GM12865 (cell line): ENCODE results near the gene SEC31B.
A peak's percentile ranks its signal among the peaks of the same experiment; 100 is the strongest.

Source experiments
- DNase-seq: peaks from one replicate; pipeline ENCODE4 v3.0.0; 2010; ENCODE audit warnings: low read depth
- H3K4me3 ChIP-seq: 2 replicates; pipeline ENCODE4 v1.5.1; 2011; ENCODE audit warnings: mild to moderate bottlenecking, low read depth, low read length, control low read depth
- TF ChIP-seq, protein P1 (sequence below): IDR thresholded peaks from 2 replicates; pipeline ENCODE4 v1.5.1; 2011; ENCODE audit warnings: low read length, control low read depth, low read depth, inconsistent platforms; ENCODE audit not compliant: insufficient read depth; ENCODE audit errors: missing control alignments

SEC31B gene

DNA sequence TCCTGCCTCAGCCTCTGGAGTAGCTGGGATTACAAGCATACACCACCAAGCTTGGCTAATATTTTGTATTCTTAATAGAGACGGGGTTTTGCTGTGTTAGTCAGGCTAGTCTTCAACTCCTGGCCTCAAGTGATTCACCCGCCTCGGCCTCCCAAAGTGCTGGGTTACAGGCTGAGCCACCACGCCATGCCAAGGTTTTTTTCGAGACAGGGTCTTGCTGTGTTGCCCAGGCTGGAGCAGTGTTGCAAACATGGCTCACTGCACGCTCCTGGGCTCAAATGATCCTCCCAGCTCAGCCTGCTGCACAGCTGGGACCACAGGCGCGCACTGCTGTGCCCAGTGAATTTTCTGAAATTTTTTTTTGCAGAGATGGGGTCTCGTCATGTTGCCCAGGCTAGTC, 3.3 kb upstream of the SEC31B start:
- DNase-seq: no peak
- TF ChIP-seq, protein P1, sequence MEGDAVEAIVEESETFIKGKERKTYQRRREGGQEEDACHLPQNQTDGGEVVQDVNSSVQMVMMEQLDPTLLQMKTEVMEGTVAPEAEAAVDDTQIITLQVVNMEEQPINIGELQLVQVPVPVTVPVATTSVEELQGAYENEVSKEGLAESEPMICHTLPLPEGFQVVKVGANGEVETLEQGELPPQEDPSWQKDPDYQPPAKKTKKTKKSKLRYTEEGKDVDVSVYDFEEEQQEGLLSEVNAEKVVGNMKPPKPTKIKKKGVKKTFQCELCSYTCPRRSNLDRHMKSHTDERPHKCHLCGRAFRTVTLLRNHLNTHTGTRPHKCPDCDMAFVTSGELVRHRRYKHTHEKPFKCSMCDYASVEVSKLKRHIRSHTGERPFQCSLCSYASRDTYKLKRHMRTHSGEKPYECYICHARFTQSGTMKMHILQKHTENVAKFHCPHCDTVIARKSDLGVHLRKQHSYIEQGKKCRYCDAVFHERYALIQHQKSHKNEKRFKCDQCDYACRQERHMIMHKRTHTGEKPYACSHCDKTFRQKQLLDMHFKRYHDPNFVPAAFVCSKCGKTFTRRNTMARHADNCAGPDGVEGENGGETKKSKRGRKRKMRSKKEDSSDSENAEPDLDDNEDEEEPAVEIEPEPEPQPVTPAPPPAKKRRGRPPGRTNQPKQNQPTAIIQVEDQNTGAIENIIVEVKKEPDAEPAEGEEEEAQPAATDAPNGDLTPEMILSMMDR: no peak
- H3K4me3 ChIP-seq: no peak overlapping the region

DNA sequence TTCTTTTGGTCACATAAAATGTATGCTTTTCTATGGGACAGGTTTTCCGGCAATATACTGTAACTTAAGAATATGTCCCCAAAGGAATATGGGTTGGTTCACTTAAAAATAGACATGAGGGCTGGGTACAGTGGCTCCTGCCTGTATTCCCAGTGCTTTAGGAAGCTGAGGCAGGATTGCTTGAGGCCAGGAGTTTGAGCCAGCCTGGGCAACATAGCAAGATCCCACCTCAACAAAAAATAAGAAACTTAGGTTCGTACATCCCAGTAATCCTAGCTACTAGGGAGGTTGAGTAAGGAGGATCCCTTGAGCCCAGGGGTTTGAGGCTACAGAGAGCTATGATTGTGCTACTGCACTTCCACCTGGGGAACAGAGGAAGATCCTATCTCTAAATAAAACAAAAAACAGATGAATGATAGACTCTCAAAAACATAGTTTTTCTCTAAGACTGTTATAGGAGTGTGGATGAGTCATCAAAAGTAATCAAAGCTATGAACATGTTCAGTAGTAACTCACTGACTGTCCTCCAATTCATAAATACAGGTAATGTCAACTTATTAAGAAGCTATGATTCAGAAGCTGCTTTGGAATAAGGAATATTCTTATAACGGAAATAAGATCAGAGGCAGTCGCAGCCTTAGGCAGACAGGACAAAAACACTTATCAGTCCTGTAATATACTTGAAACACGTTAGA, 2.6 kb upstream of the SEC31B start:
- TF ChIP-seq, protein P1: no peak
- no peak overlapping the region for H3K4me3 ChIP-seq
- no peak for DNase-seq

DNA sequence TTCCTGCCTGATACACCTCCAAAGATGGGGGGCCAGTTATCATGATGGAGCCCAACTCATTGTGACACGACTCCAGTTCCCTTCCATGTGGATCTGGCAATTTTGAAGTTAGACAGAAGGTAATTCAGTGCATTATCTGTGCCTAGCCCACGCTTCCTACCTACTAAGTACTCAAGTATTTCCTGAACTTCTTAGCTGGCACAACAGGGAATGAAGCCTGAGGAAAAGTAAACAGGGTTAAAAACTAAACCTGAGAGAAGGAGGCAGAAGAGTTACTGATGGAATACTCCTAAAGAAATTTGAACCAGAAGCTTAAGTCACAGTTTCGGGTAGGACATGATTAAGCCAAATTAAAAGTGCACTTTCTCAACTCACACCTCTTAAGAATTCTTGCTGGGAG, 1.1 kb upstream of the SEC31B start:
- TF ChIP-seq, protein P1: no peak
- no peak overlapping the region for H3K4me3 ChIP-seq
- DNase-seq: no peak

DNA sequence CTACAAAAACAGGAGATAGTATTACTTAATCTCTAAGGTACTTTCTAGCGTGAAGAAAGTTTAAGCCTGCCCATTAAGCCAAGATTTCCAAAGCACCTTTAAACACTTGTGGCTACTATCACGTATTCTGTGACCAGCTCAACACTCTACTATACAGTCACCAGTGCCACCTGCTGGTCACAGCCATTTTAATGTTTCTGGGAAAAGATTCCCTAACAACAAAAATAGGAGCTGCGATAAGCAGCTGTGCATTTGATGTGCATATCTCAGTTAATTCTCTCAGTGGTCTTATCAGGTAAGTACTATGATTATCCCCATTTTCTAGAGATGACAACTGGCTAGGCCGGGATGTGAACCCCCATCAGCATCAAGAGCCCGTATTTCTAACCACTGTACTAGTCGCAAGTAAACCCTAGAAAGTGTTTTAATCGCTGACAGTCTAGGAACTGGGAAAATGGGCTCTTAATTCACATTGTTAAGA, 860 bp downstream of the SEC31B start:
- TF ChIP-seq, protein P1: peak; percentile 59
- peak; percentile 48 for DNase-seq
- no peak overlapping the region for H3K4me3 ChIP-seq

DNA sequence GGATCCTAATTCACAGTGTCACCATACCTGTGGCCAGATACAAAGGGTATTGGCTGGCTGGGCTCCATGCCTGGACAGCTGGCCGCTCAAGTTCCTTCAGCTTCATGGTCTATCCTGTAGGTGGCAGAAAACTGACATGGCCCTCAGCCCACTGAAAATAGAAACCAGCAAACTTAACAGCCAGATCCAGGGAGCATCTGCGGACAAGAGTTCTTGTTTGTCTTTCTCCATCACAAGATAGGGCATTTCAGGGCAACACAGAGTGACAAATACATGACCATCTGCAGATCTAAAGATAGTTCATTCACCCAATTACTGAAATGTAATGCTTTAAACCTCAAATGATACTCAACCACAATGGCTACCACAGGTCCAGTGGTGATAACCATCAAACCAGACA, 2.8 kb downstream of the SEC31B start:
- no peak for DNase-seq
- TF ChIP-seq, protein P1: no peak
- no peak overlapping the region for H3K4me3 ChIP-seq

DNA sequence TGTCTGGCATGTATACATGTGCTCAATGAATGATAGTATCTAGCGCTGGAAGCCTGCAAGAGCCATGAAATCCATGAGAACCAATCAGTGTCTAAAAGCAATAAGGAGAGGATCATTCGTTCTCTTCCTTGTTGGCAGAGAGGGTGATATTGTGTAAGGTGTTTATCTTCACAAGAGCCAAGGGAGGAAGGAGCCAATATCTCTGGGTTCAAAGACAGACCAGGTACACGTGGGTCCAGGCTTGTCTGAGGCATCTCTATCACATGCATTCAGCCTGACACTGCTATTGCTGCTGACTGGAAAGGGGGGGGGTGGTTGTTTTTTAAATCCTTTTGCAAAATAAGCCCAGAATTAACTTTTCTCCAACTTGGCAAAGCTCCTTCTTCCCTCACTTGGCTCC, 4.0 kb downstream of the SEC31B start:
- DNase-seq: no peak
- no peak overlapping the region for H3K4me3 ChIP-seq
- TF ChIP-seq, protein P1: no peak
